Hepatocyte (in vitro differentiated cells): ENCODE measurements around the gene LYPD5. TPM values are rescaled to one million over a fixed set of nuclear protein-coding genes. Genes with fewer than 3 reads are reported as not detected.

Source experiments
- DNase-seq: peaks from one replicate; pipeline ENCODE4 v3.0.0-alpha.2; 2016; ENCODE audit warnings: low spot score
- H2AFZ ChIP-seq: fragments of 200-600 bp; sonication (generic); 2 replicates; pipeline ENCODE4 v1.6.0; 2016; ENCODE audit warnings: antibody characterized with exemption, mild to moderate bottlenecking
- H3K27ac ChIP-seq: fragments of 200-600 bp; sonication (generic); 2 replicates; pipeline ENCODE4 v1.5.1; 2016; ENCODE audit warnings: mild to moderate bottlenecking
- H3K27me3 ChIP-seq: fragments of 200-600 bp; sonication (generic); 2 replicates; pipeline ENCODE4 v1.6.1; 2016
- H3K36me3 ChIP-seq: fragments of 200-600 bp; sonication (generic); replicated peaks from 2 replicates; pipeline ENCODE4 v1.5.1; 2016; ENCODE audit warnings: low read depth; ENCODE audit not compliant: insufficient read depth
- H3K4me1 ChIP-seq: fragments of 200-600 bp; sonication (generic); 2 replicates; pipeline ENCODE4 v1.5.1; 2016; ENCODE audit warnings: mild to moderate bottlenecking, moderate library complexity; ENCODE audit not compliant: insufficient read depth
- H3K4me2 ChIP-seq: fragments of 200-600 bp; sonication (generic); 2 replicates; pipeline ENCODE4 v1.6.0; 2016
- H3K4me3 ChIP-seq: fragments of 200-600 bp; sonication (generic); 2 replicates; pipeline ENCODE4 v1.5.1; 2016; ENCODE audit warnings: mild to moderate bottlenecking
- H3K79me2 ChIP-seq: fragments of 200-600 bp; sonication (generic); 2 replicates; pipeline ENCODE4 v1.6.0; 2017; ENCODE audit warnings: mild to moderate bottlenecking
- H3K9me2 ChIP-seq: fragments of 200-600 bp; sonication (generic); replicated peaks from 2 replicates; pipeline ENCODE4 v1.6.0; 2017; ENCODE audit warnings: mild to moderate bottlenecking; ENCODE audit not compliant: insufficient read depth
- H3K9me3 ChIP-seq: fragments of 200-600 bp; sonication (generic); 2 replicates; pipeline ENCODE4 v1.5.1; 2016; ENCODE audit warnings: low read depth, mild to moderate bottlenecking
- H4K20me1 ChIP-seq: fragments of 200-600 bp; sonication (generic); 2 replicates; pipeline ENCODE4 v1.6.0; 2016; ENCODE audit warnings: mild to moderate bottlenecking; ENCODE audit not compliant: insufficient read depth, poor library complexity, severe bottlenecking
- EZH2 ChIP-seq: fragments of 200-600 bp; sonication (generic); IDR thresholded peaks from 2 replicates; pipeline ENCODE4 v1.6.1; 2016; ENCODE audit warnings: antibody characterized with exemption, mild to moderate bottlenecking, borderline replicate concordance
- EZH2phosphoT487 ChIP-seq: fragments of 200-600 bp; sonication (generic); IDR thresholded peaks from one replicate; pipeline ENCODE4 v1.6.1; 2018; ENCODE audit warnings: antibody characterized with exemption, mild to moderate bottlenecking, low read depth, moderate library complexity; ENCODE audit not compliant: unreplicated experiment, severe bottlenecking
- WGBS: methylation state at CpG from one replicate; pipeline ENCODE4 v1.1.6; 2016; ENCODE audit warnings: low lambda C conversion rate; ENCODE audit errors: missing lambda C conversion rate; 5-methylcytosine and 5-hydroxymethylcytosine counted together
- polyA plus RNA-seq: library from polyadenylated mRNA; unstranded; fragments of >200 nt; fragmentation: Nextera tagmentation; extraction: Ambion mirVana; gene quantifications from 2 replicates; pipeline ENCODE4 v1.2.1, GENCODE V29; 2016
- total RNA-seq: library from RNA; depleted of rRNA; stranded (reverse); fragments of >200 nt; gene quantifications from 2 replicates; pipeline ENCODE4 v1.2.3, GENCODE V29; 2014
- TF ChIP-seq, protein P1 (sequence below): fragments of 200-600 bp; sonication (generic); IDR thresholded peaks from 2 replicates; pipeline ENCODE4 v1.5.1; 2016; ENCODE audit warnings: antibody characterized with exemption, mild to moderate bottlenecking; ENCODE audit not compliant: poor library complexity

The LYPD5 gene
- total and polyA plus RNA-seq, 2 experiments from 2014 or later, result 1.6 to 1.8 TPM

DNA sequence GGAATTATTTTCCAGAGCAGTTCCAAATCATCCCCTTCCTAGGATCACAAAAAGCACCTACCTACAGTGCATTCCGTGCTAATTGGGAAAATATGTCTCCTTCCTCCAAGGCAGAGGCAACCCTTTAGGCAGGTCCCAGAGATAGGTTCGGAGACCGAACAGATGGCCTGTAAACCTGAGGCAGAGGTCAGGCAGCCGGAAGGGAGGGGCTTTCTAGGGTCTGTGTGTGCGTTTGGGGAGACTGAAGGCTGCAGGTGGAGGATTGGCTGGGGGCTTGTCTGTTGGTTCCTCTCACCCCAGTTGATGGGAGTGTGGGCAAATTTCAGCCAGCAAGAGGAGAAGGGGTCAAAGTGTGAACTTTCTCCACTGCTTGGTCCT, 28.5 kb downstream of the LYPD5 start:
- Histone ChIP-seq H3K4me1 (peaks cover 17% of the 10 kb centered on the region), H3K4me2 (peak overlapping the region; percentile 92), H3K36me3 (no peaks in the 10 kb centered on the region), H3K27ac (no peak overlapping the region), H2AFZ (peak overlapping the region; percentile 39), H3K9me3 (no peaks in the 10 kb centered on the region), H3K27me3 (no peaks in the 10 kb centered on the region), H3K4me3 (no peak overlapping the region), H3K9me2 (no peaks in the 10 kb centered on the region), H3K79me2 (no peaks in the 10 kb centered on the region), H4K20me1 (no peaks in the 10 kb centered on the region)
- TF ChIP-seq EZH2, result no peak
- TF ChIP-seq, protein P1, sequence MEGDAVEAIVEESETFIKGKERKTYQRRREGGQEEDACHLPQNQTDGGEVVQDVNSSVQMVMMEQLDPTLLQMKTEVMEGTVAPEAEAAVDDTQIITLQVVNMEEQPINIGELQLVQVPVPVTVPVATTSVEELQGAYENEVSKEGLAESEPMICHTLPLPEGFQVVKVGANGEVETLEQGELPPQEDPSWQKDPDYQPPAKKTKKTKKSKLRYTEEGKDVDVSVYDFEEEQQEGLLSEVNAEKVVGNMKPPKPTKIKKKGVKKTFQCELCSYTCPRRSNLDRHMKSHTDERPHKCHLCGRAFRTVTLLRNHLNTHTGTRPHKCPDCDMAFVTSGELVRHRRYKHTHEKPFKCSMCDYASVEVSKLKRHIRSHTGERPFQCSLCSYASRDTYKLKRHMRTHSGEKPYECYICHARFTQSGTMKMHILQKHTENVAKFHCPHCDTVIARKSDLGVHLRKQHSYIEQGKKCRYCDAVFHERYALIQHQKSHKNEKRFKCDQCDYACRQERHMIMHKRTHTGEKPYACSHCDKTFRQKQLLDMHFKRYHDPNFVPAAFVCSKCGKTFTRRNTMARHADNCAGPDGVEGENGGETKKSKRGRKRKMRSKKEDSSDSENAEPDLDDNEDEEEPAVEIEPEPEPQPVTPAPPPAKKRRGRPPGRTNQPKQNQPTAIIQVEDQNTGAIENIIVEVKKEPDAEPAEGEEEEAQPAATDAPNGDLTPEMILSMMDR, result no peak
- no peak for TF ChIP-seq EZH2phosphoT487
- 21% methylated on average over 5 of the region's 5 CpGs for WGBS
- no peak for DNase-seq

DNA sequence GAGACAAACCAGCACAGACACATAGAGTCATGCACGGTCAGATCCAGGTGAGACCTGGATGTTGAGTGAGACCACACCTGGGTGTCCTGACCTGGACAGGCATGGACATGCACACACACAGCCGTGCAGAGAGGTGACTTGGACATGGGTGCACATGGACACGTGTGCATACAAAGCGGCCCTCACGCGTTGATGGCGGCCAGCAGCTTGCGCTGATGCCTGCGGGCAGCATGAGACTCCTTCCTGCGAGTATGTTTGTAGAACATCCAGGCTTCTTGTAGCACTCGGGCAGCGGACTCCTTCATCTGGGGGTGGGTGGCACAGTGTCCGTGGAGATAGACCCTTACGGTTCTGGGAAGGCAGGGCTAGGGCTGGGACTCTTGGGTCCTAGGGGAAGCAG, 33.0 kb downstream of the LYPD5 start:
- Histone ChIP-seq H3K9me3 (no peaks in the 10 kb centered on the region), H3K9me2 (no peaks in the 10 kb centered on the region), H3K36me3 (no peaks in the 10 kb centered on the region), H3K4me1 (peaks cover 10% of the 10 kb centered on the region), H3K27me3 (no peaks in the 10 kb centered on the region), H2AFZ (no peak overlapping the region), H3K4me2 (no peak overlapping the region), H3K27ac (no peak overlapping the region), H3K79me2 (no peaks in the 10 kb centered on the region), H3K4me3 (no peak overlapping the region), H4K20me1 (no peaks in the 10 kb centered on the region)
- TF ChIP-seq EZH2, result no peak
- no peak for TF ChIP-seq EZH2phosphoT487
- TF ChIP-seq, protein P1, result no peak
- WGBS, result 94% methylated on average over 14 of the region's 14 CpGs
- DNase-seq, result no peak

DNA sequence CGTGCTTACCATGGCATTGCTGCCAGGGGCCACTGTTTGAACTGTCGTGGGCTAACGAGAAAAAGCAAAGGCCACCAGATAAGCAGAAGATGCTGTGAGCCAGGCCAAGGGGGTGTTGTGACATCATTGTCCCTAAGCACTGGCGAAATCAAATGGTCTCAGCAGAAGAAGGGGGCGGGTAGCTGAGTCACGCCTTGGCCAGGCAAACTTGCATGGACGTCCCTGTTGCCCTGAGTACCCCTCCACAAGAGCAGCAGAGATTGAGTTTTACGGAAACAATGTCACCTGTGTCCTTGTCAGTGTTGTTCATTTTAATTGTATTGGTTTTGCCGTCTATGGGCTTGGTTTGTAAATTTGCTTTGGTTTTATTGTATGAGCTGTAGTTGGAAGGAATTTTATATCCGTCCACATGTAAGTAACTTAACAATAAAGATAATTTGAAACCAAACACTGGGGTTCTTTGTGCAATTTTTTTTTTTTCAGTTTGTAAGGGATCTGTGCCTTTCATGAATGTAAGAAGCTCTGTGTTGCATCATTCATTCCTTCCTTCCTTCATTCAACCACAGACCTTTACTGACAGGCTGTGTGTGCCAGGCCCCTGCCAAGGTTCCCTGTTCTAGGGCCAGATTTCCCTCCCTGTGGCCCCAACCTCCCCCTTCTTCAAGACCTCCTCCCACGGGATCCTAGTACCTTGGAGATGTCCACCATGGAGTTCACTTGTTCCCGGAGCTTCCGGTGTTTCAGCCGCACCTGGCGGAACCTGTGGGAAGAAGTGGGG, 33.8 kb downstream of the LYPD5 start:
- DNase-seq, result peak; percentile 55
- 72% methylated on average over 15 of the region's 15 CpGs for whole genome bisulfite sequencing
- peak overlapping the region; percentile 84 for H3K27ac ChIP-seq

More for the DNA sequence above, 33.8 kb downstream of the LYPD5 start:
- H3K4me1 ChIP-seq, result peaks cover 4% of the 10 kb centered on the region
- H4K20me1 ChIP-seq, result no peaks in the 10 kb centered on the region
- H3K79me2 ChIP-seq, result no peaks in the 10 kb centered on the region
- H3K9me3 ChIP-seq, result no peaks in the 10 kb centered on the region
- no peaks in the 10 kb centered on the region for H3K9me2 ChIP-seq
- no peaks in the 10 kb centered on the region for H3K36me3 ChIP-seq
- H3K4me3 ChIP-seq, result no peak overlapping the region
- no peaks in the 10 kb centered on the region for H3K27me3 ChIP-seq
- TF ChIP-seq EZH2, result no peak
- TF ChIP-seq, protein P1, result no peak
- H2AFZ ChIP-seq, result no peak overlapping the region
- H3K4me2 ChIP-seq, result no peak overlapping the region
